ENCODE results near the gene NIN.

Gene NIN

GRCh38 chr14:50741567-50741966 lies 89.4 kb downstream of the NIN start:
- Histone ChIP-seq H3K27ac (no peak overlapping the region), H3K27me3 (replicated peaks) (no peaks in the 10 kb centered on the region), H3K4me3 (ENCODE audit: low read depth, low read length) (no peak overlapping the region), H3K36me3 (replicated peaks) (peaks cover 17% of the 10 kb centered on the region)
- peak; percentile 22 for DNase-seq
- in situ Hi-C loops (cut with HindIII; ENCODE audit: low pct_ligation_motif_present, low sequenced_read_pairs) = no loop called here
- TF ChIP-seq CTCF (IDR thresholded peaks at IDR 0.05; ENCODE audit: low read depth, low read length, missing control alignments) = no peak

- in situ Hi-C loops (cut with HindIII; ENCODE audit: low pct_ligation_motif_present, low sequenced_read_pairs) = no loop called here
- no peak for DNase-seq
- Histone ChIP-seq H3K36me3 (replicated peaks) (peaks cover 17% of the 10 kb centered on the region), H3K27ac (peak overlapping the region; percentile 5), H3K27me3 (replicated peaks) (no peaks in the 10 kb centered on the region), H3K4me3 (ENCODE audit: low read depth, low read length) (no peak overlapping the region)
- TF ChIP-seq CTCF (IDR thresholded peaks at IDR 0.05; ENCODE audit: low read depth, low read length, missing control alignments) = no peak
Observed at GRCh38 chr14:50740856-50741255, 90.1 kb downstream of the NIN start.

GRCh38 chr14:50739186-50739585 lies 91.8 kb downstream of the NIN start:
- no peak overlapping the region for H3K27ac ChIP-seq
- no peaks in the 10 kb centered on the region for H3K27me3 ChIP-seq (replicated peaks)
- DNase-seq = no peak
- no peak for TF ChIP-seq CTCF (IDR thresholded peaks at IDR 0.05; ENCODE audit: low read depth, low read length, missing control alignments)
- H3K36me3 ChIP-seq (replicated peaks) = peaks cover 21% of the 10 kb centered on the region
- in situ Hi-C loops (cut with HindIII; ENCODE audit: low pct_ligation_motif_present, low sequenced_read_pairs) = no loop called here
- no peak overlapping the region for H3K4me3 ChIP-seq (ENCODE audit: low read depth, low read length)

GRCh38 chr14:50736932-50737419 lies 94.0 kb downstream of the NIN start:
- Histone ChIP-seq H3K27ac (no peak overlapping the region), H3K36me3 (replicated peaks) (peaks cover 21% of the 10 kb centered on the region), H3K27me3 (replicated peaks) (no peaks in the 10 kb centered on the region), H3K4me3 (ENCODE audit: low read depth, low read length) (no peak overlapping the region)
- in situ Hi-C loops (cut with HindIII; ENCODE audit: low pct_ligation_motif_present, low sequenced_read_pairs) = no loop called here
- no peak for TF ChIP-seq CTCF (IDR thresholded peaks at IDR 0.05; ENCODE audit: low read depth, low read length, missing control alignments)
- no peak for DNase-seq

- in situ Hi-C loops (cut with HindIII; ENCODE audit: low pct_ligation_motif_present, low sequenced_read_pairs) = no loop called here
- TF ChIP-seq CTCF (IDR thresholded peaks at IDR 0.05; ENCODE audit: low read depth, low read length, missing control alignments) = no peak
Observed at GRCh38 chr14:50734950-50735695, 95.8 kb downstream of the NIN start.

GRCh38 chr14:50733494-50733893 lies 97.5 kb downstream of the NIN start:
- peaks cover 24% of the 10 kb centered on the region for H3K36me3 ChIP-seq (replicated peaks)
- H3K4me3 ChIP-seq (ENCODE audit: low read depth, low read length) = no peak overlapping the region
- no peaks in the 10 kb centered on the region for H3K27me3 ChIP-seq (replicated peaks)
- in situ Hi-C loops (cut with HindIII; ENCODE audit: low pct_ligation_motif_present, low sequenced_read_pairs) = no loop called here
- no peak for TF ChIP-seq CTCF (IDR thresholded peaks at IDR 0.05; ENCODE audit: low read depth, low read length, missing control alignments)
- no peak overlapping the region for H3K27ac ChIP-seq
- DNase-seq = no peak

More at GRCh38 chr14:50734950-50735695, 95.8 kb downstream of the NIN start:
- peaks cover 21% of the 10 kb centered on the region for H3K36me3 ChIP-seq (replicated peaks)
- no peak for DNase-seq
- no peak overlapping the region for H3K4me3 ChIP-seq (ENCODE audit: low read depth, low read length)
- H3K27ac ChIP-seq = no peak overlapping the region
- no peaks in the 10 kb centered on the region for H3K27me3 ChIP-seq (replicated peaks)
